Dendritic cell treated with granulocyte-macrophage colony-stimulating factor and Interleukin-4, amounts not matched to agents 40 ng/mL and 50 ng/mL, for 4 days (primary cell): ENCODE measurements around the gene SVIP.

Source experiments
- H3K27ac Mint-ChIP-seq: one replicate; pipeline ENCODE4 v1.8.0; 2022; ENCODE audit warnings: mild to moderate bottlenecking, mixed read lengths
- H3K27me3 Mint-ChIP-seq: one replicate; pipeline ENCODE4 v1.8.0; 2022; ENCODE audit warnings: mild to moderate bottlenecking, mixed read lengths
- H3K36me3 Mint-ChIP-seq: one replicate; pipeline ENCODE4 v1.8.0; 2022; ENCODE audit warnings: low read depth, mixed read lengths
- H3K4me1 Mint-ChIP-seq: one replicate; pipeline ENCODE4 v1.8.0; 2022; ENCODE audit warnings: low read depth, mixed read lengths
- H3K4me3 Mint-ChIP-seq: one replicate; pipeline ENCODE4 v1.8.0; 2022; ENCODE audit warnings: mild to moderate bottlenecking, moderate library complexity, mixed read lengths
- H3K9me3 Mint-ChIP-seq: one replicate; pipeline ENCODE4 v1.8.0; 2022; ENCODE audit warnings: mixed read lengths
- intact Hi-C: fragments of 100-400 bp; cut with micrococcal nuclease; formaldehyde crosslinking; loops from one replicate; pipeline ENCODE4 v1.15.0; 2022

SVIP gene, protein sequence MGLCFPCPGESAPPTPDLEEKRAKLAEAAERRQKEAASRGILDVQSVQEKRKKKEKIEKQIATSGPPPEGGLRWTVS

GRCh38 chr11:22829231-22830081, at the start of gene SVIP:
Gene SVIP, minus strand, starts transcription at chr11:22829801. Its CDS starts 53 bp downstream, at chr11:22829748.
- intact Hi-C loops, result loop anchor here (5.0 kb wide), 1 partner anchor 207 kb away; no protein-coding TSS in a partner anchor
- peak within 1 kb of the TSS; percentile 75 for H3K27ac Mint-ChIP-seq
- peak within 1 kb of the TSS; percentile 81 for H3K4me3 Mint-ChIP-seq
- peaks cover 2% of the 10 kb centered on the region for H3K27me3 Mint-ChIP-seq
- no peaks in the 10 kb centered on the region for H3K9me3 Mint-ChIP-seq
- peaks cover 5% of the 10 kb centered on the region for H3K4me1 Mint-ChIP-seq
- peaks cover 5% of the 10 kb centered on the region for H3K36me3 Mint-ChIP-seq

DNA sequence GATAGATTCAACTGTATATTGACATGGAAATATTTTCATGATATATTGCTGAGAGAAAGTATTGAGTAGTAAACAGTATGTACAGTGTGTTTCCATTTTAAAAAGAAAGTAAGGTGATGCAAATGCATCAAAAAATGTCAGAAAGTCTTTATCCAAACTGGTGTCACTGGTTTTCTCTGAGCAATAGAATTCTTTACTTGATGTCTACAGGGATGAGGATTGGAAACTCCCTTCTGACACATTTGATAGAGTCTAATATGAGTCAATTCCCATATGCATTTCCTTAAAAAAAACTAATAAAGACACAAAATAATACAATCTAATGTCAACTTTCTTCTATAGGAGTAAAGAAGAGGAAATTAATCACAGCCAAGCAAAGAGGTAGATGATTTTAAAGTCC, 49.0 kb upstream of the SVIP start:
- H3K27me3 Mint-ChIP-seq, result no peaks in the 10 kb centered on the region
- intact Hi-C loops, result loop anchor here (10.0 kb wide), 1 partner anchor 56 kb away; no protein-coding TSS in a partner anchor
- no peaks in the 10 kb centered on the region for H3K9me3 Mint-ChIP-seq
- no peaks in the 10 kb centered on the region for H3K36me3 Mint-ChIP-seq
- H3K27ac Mint-ChIP-seq, result no peak overlapping the region
- no peaks in the 10 kb centered on the region for H3K4me1 Mint-ChIP-seq
- H3K4me3 Mint-ChIP-seq, result no peak overlapping the region

- H3K4me3 Mint-ChIP-seq, result no peak overlapping the region
- H3K27ac Mint-ChIP-seq, result no peak overlapping the region
- intact Hi-C loops, result loop anchor here (10.0 kb wide), 1 partner anchor 57 kb away; no protein-coding TSS in a partner anchor
- H3K36me3 Mint-ChIP-seq, result no peaks in the 10 kb centered on the region
- H3K9me3 Mint-ChIP-seq, result no peaks in the 10 kb centered on the region
- H3K27me3 Mint-ChIP-seq, result no peaks in the 10 kb centered on the region
- H3K4me1 Mint-ChIP-seq, result no peaks in the 10 kb centered on the region
Observed at GRCh38 chr11:22878039-22878438, 48.4 kb upstream of the SVIP start.

GRCh38 chr11:22875869-22876473, 46.4 kb upstream of the SVIP start:
- Mint-ChIP-seq H3K4me1 (no peaks in the 10 kb centered on the region), H3K4me3 (no peak overlapping the region), H3K9me3 (no peaks in the 10 kb centered on the region), H3K27ac (no peak overlapping the region), H3K36me3 (no peaks in the 10 kb centered on the region), H3K27me3 (no peaks in the 10 kb centered on the region)
- intact Hi-C loops, result loop anchor here (10.0 kb wide), 1 partner anchor 59 kb away; no protein-coding TSS in a partner anchor

- no peaks in the 10 kb centered on the region for H3K4me1 Mint-ChIP-seq
- H3K27ac Mint-ChIP-seq, result no peak overlapping the region
- H3K27me3 Mint-ChIP-seq, result no peaks in the 10 kb centered on the region
- intact Hi-C loops, result no loop called here
- H3K9me3 Mint-ChIP-seq, result no peaks in the 10 kb centered on the region
- H3K4me3 Mint-ChIP-seq, result no peak overlapping the region
- no peaks in the 10 kb centered on the region for H3K36me3 Mint-ChIP-seq
Observed at GRCh38 chr11:22869325-22869724, 39.7 kb upstream of the SVIP start.

- H3K27me3 Mint-ChIP-seq, result no peaks in the 10 kb centered on the region
- H3K27ac Mint-ChIP-seq, result no peak within 1 kb of the TSS
- no peaks in the 10 kb centered on the region for H3K9me3 Mint-ChIP-seq
- no peak within 1 kb of the TSS for H3K4me3 Mint-ChIP-seq
- H3K36me3 Mint-ChIP-seq, result no peaks in the 10 kb centered on the region
- intact Hi-C loops, result no loop called here
- no peaks in the 10 kb centered on the region for H3K4me1 Mint-ChIP-seq
Observed at GRCh38 chr11:22860241-22860640, 30.6 kb upstream of the SVIP start, which contains the start of gene CCDC179. Gene CCDC179, minus strand, starts transcription at chr11:22860474. Its CDS starts 53 bp downstream, at chr11:22860421.

DNA sequence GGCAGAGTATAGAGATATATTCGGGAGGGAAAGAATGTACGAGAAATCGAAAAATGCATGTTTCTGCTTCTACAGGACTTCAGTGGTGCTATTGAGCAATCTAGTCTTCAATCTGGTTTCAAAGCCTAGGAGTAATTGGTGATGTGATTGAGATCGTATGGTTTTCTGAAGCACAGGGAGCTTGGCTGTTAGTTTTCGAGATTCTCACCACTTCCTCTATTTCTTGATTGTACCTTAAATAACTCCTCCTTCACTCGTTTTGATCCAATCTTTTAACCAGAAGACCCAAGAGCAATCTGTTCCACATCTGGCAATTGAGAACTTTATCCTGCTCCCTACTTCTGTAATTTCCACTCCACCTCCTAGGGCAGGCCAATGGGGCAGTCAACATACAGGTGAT, 30.2 kb upstream of the SVIP start:
- no peaks in the 10 kb centered on the region for H3K4me1 Mint-ChIP-seq
- no peaks in the 10 kb centered on the region for H3K9me3 Mint-ChIP-seq
- H3K4me3 Mint-ChIP-seq, result no peak overlapping the region
- H3K36me3 Mint-ChIP-seq, result no peaks in the 10 kb centered on the region
- intact Hi-C loops, result no loop called here
- no peaks in the 10 kb centered on the region for H3K27me3 Mint-ChIP-seq
- no peak overlapping the region for H3K27ac Mint-ChIP-seq

DNA sequence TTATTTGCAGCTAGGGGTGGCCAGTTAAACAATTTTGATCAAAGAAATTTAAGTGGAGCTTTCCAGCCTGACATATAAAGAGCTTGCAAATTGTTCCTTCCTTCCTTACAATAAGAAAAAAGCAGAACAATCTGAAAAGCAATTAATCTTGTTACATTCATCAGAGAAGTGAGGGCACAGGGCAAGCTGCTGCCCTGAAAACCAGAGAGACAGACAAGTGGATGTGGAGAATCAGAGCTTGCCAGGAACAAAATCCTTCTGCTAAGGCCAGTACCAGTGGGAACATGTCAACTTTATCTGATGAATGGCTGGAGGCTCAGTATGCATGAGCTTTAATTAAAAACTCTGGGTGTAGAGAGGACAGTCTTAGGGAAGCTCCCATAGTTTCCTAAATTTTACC, 21.9 kb upstream of the SVIP start:
- intact Hi-C loops, result no loop called here
- H3K36me3 Mint-ChIP-seq, result no peaks in the 10 kb centered on the region
- no peaks in the 10 kb centered on the region for H3K4me1 Mint-ChIP-seq
- H3K27ac Mint-ChIP-seq, result no peak overlapping the region
- H3K27me3 Mint-ChIP-seq, result no peaks in the 10 kb centered on the region
- peaks cover 17% of the 10 kb centered on the region for H3K9me3 Mint-ChIP-seq
- no peak overlapping the region for H3K4me3 Mint-ChIP-seq

GRCh38 chr11:22846726-22847125, 17.1 kb upstream of the SVIP start:
- Mint-ChIP-seq H3K4me1 (no peaks in the 10 kb centered on the region), H3K4me3 (no peak overlapping the region), H3K9me3 (no peaks in the 10 kb centered on the region), H3K27ac (no peak overlapping the region), H3K36me3 (no peaks in the 10 kb centered on the region), H3K27me3 (no peaks in the 10 kb centered on the region)
- intact Hi-C loops, result no loop called here

DNA sequence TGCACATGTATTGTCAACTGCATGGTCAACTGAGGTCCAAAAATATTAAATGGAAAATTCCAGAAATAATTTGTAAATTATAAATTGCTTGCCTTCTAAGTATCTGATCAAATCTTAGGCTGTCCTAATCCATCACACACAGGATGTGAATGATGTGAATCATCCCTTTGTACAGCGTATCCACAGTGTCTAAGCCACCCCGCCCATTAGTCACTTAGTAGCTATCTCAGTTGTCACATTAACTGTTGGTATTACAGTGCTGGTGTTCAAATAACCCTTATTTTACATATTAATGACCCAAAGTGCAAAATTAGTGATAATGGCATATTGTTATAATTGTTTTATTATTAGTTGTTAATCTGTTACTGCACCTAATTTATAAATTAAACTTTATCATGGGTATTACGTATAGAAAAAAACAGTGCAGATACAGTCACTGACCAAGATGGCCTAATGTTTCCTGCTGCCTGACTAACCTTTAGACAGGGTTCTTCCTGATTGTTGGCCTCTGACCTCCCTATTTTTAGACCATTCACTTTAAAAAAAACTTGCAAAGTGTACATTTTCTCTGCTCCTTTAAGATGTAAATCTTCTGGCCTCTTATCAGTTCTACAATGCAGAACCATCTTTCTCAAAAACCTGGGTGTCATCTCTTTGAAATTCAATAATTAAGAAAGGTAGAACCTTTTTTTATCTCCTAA, 2.9 kb upstream of the SVIP start:
- Mint-ChIP-seq H3K4me3 (no peak overlapping the region), H3K36me3 (peaks cover 5% of the 10 kb centered on the region), H3K9me3 (no peaks in the 10 kb centered on the region), H3K4me1 (peaks cover 5% of the 10 kb centered on the region), H3K27me3 (peaks cover 2% of the 10 kb centered on the region), H3K27ac (no peak overlapping the region)
- intact Hi-C loops, result loop anchor here (5.0 kb wide), 1 partner anchor 210 kb away; no protein-coding TSS in a partner anchor

- H3K9me3 Mint-ChIP-seq, result no peaks in the 10 kb centered on the region
- intact Hi-C loops, result loop anchor here (5.0 kb wide), 1 partner anchor 208 kb away; no protein-coding TSS in a partner anchor
- peak overlapping the region; percentile 75 for H3K27ac Mint-ChIP-seq
- peaks cover 5% of the 10 kb centered on the region for H3K36me3 Mint-ChIP-seq
- peaks cover 2% of the 10 kb centered on the region for H3K27me3 Mint-ChIP-seq
- H3K4me1 Mint-ChIP-seq, result peaks cover 5% of the 10 kb centered on the region
- peak overlapping the region; percentile 81 for H3K4me3 Mint-ChIP-seq
Observed at GRCh38 chr11:22830082-22830414, 447 bp upstream of the SVIP start.

- H3K9me3 Mint-ChIP-seq, result no peaks in the 10 kb centered on the region
- H3K36me3 Mint-ChIP-seq, result peaks cover 5% of the 10 kb centered on the region
- peaks cover 2% of the 10 kb centered on the region for H3K27me3 Mint-ChIP-seq
- H3K27ac Mint-ChIP-seq, result no peak overlapping the region
- intact Hi-C loops, result no loop called here
- no peak overlapping the region for H3K4me3 Mint-ChIP-seq
- peaks cover 5% of the 10 kb centered on the region for H3K4me1 Mint-ChIP-seq
Observed at GRCh38 chr11:22828373-22828772, 1.2 kb downstream of the SVIP start.

- Mint-ChIP-seq H3K9me3 (no peaks in the 10 kb centered on the region), H3K36me3 (no peaks in the 10 kb centered on the region), H3K4me3 (no peak overlapping the region), H3K27me3 (no peaks in the 10 kb centered on the region), H3K27ac (no peak overlapping the region), H3K4me1 (no peaks in the 10 kb centered on the region)
- intact Hi-C loops, result no loop called here
Observed at GRCh38 chr11:22822203-22822602, 7.4 kb downstream of the SVIP start.

DNA sequence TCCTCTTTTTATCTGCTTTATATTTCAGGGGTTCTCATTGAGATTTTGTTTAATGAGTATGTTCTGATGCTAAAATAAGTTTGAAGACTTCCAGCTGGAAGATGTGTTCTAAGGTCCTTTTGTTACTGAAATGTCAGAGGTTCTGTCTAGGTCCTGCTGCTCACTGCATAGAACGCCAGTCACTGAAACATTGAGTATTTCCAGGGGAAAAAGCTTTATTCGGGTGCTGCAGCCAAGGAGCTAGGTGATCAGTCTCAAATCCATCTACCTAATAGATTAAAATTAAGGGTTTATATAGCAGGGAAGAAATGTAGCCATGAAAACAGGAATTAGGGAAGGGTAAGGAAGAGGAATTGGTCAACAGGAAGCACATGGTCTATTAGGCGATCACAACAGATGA, 19.7 kb downstream of the SVIP start:
- intact Hi-C loops, result no loop called here
- H3K36me3 Mint-ChIP-seq, result no peaks in the 10 kb centered on the region
- H3K27me3 Mint-ChIP-seq, result no peaks in the 10 kb centered on the region
- no peak overlapping the region for H3K4me3 Mint-ChIP-seq
- H3K9me3 Mint-ChIP-seq, result peaks cover 9% of the 10 kb centered on the region
- peaks cover 10% of the 10 kb centered on the region for H3K4me1 Mint-ChIP-seq
- no peak overlapping the region for H3K27ac Mint-ChIP-seq
